ENCODE results near the gene PEAR1.

The PEAR1 gene

DNA sequence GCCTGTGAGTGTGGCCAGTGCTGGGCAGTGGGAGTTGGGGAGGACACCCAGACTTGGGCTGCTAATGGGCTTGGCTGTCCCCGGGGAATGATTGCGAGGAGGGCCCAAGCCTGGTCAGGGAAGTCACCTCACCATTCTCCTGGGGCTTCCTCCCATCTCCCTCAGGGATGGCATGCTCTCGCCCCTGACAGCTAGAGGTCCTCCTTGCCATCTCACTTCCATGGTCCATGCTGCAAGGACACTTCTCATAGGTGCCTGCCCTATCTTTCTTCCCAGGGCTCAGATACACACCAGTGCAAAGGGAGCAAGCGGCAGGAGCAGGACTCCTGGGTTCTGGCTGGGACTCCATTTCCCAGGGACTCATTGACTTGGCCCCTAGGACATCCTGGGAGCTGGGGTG, 28.7 kb upstream of the PEAR1 start:
- Histone ChIP-seq H3K4me3 (ENCODE audit: low read length) (no peak overlapping the region), H3K27ac (ENCODE audit: low read depth, low read length) (no peak overlapping the region), H3K9ac (ENCODE audit: low read length) (no peak overlapping the region), H3K36me3 (ENCODE audit: control insufficient read depth, insufficient read depth, low read length) (no peaks in the 10 kb centered on the region), H3K27me3 (ENCODE audit: control insufficient read depth, insufficient read depth, low read length) (peaks cover 27% of the 10 kb centered on the region), H3K4me1 (ENCODE audit: control insufficient read depth, insufficient read depth, low read length) (peaks cover 3% of the 10 kb centered on the region)

DNA sequence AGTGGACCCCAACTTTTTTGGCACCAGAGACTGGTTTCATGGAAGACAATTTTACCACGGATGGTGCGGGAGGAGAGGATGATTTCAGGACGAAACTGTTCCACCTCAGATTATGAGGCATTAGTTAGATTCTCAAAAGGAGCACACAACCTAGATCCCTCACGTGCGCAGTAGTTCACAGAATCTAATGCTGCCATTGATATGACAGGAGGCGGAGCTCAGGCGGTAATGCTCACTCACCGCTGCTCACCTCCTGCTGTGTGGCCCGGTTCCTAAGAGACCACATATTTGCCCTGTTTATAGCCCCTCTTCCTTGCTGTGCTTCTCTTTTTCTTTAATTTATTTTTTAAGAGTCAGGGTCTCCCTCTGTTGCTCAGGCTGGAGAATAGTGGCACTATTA, 28.3 kb upstream of the PEAR1 start:
- H3K9ac ChIP-seq (ENCODE audit: low read length), result no peak overlapping the region
- H3K27me3 ChIP-seq (ENCODE audit: control insufficient read depth, insufficient read depth, low read length), result peaks cover 24% of the 10 kb centered on the region

DNA sequence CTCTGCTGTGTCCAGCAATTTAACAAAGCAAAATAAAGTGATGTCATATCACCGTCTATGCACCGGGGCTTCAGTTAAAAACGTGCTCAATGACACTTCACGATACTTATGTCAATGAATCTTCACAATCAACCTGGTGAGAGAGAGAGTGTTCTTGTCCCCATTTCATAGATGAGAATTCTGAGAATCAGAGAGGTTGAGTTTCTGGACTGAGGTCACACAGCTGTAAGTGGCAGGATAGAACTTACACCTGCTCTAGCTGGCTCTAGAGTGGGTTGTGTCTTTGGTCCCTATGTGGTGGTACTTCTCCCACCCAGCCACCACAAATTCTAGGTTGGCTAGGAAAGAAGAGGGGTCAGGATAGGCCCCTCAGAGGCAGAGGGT, 27.7 kb upstream of the PEAR1 start:
- H3K36me3 ChIP-seq (ENCODE audit: control insufficient read depth, insufficient read depth, low read length), result no peaks in the 10 kb centered on the region
- no peaks in the 10 kb centered on the region for H3K4me1 ChIP-seq (ENCODE audit: control insufficient read depth, insufficient read depth, low read length)
- no peak overlapping the region for H3K4me3 ChIP-seq (ENCODE audit: low read length)
- no peak overlapping the region for H3K27ac ChIP-seq (ENCODE audit: low read depth, low read length)
- H3K27me3 ChIP-seq (ENCODE audit: control insufficient read depth, insufficient read depth, low read length), result peaks cover 20% of the 10 kb centered on the region
- no peak overlapping the region for H3K9ac ChIP-seq (ENCODE audit: low read length)

More for the DNA sequence above, 28.3 kb upstream of the PEAR1 start:
- Histone ChIP-seq H3K4me1 (ENCODE audit: control insufficient read depth, insufficient read depth, low read length) (peaks cover 3% of the 10 kb centered on the region), H3K27ac (ENCODE audit: low read depth, low read length) (no peak overlapping the region), H3K4me3 (ENCODE audit: low read length) (no peak overlapping the region), H3K36me3 (ENCODE audit: control insufficient read depth, insufficient read depth, low read length) (no peaks in the 10 kb centered on the region)

DNA sequence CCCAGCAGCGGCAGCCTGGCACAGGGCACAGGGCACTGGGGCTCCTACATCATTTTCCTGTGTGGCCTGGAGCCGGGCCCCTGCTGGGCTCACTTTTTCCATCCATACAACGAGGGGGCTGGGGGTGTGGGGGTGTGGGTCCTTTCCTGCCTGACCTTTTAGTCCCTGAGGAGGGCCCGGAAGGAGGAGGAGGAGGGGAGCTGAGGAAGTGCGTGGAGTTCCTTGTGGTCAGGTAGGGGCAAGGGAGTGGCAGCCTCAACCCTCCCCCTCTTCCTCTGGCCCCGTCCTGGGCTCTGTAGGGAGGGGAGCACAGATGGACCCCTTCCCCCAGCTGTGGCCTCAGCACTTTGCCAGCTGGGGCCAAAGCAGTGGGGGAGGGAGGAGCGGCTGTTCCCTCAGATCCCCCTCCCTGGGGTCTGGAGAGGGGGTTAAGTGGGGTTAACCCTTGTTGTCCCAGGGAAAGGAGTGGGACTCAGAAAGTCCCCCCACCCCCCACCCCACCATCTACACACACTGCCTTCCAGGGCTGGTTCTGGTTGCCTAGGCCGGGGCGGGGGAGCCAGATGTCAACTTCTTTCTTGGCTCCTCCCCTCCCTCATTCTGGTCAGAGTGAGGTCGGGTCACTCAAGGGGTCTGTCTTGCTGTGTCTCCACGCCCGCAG, 27.1 kb upstream of the PEAR1 start:
- Histone ChIP-seq H3K36me3 (ENCODE audit: control insufficient read depth, insufficient read depth, low read length) (no peaks in the 10 kb centered on the region), H3K27me3 (ENCODE audit: control insufficient read depth, insufficient read depth, low read length) (peaks cover 14% of the 10 kb centered on the region), H3K4me1 (ENCODE audit: control insufficient read depth, insufficient read depth, low read length) (no peaks in the 10 kb centered on the region), H3K9ac (ENCODE audit: low read length) (no peak overlapping the region), H3K4me3 (ENCODE audit: low read length) (no peak overlapping the region), H3K27ac (ENCODE audit: low read depth, low read length) (no peak overlapping the region)

DNA sequence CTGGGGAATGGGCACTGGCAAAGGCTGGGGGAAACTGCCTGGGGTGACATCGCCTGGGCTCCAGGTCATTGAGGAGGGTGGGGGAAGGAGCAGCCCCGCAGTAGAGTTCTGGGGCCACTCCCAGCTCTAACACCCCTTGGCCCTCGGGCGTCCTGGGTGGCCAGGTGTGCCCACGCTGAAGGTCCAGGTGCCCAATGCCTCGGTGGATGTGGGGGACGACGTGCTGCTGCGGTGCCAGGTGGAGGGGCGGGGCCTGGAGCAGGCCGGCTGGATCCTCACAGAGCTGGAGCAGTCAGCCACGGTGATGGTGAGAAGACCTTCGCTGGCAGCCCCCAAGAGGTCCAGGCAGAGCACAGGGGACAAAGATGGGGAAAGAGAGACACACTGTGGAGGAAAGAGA, 25.2 kb upstream of the PEAR1 start:
- Histone ChIP-seq H3K36me3 (ENCODE audit: control insufficient read depth, insufficient read depth, low read length) (no peaks in the 10 kb centered on the region), H3K4me3 (ENCODE audit: low read length) (no peak overlapping the region), H3K27me3 (ENCODE audit: control insufficient read depth, insufficient read depth, low read length) (peaks cover 5% of the 10 kb centered on the region), H3K27ac (ENCODE audit: low read depth, low read length) (no peak overlapping the region), H3K4me1 (ENCODE audit: control insufficient read depth, insufficient read depth, low read length) (no peaks in the 10 kb centered on the region), H3K9ac (ENCODE audit: low read length) (no peak overlapping the region)

DNA sequence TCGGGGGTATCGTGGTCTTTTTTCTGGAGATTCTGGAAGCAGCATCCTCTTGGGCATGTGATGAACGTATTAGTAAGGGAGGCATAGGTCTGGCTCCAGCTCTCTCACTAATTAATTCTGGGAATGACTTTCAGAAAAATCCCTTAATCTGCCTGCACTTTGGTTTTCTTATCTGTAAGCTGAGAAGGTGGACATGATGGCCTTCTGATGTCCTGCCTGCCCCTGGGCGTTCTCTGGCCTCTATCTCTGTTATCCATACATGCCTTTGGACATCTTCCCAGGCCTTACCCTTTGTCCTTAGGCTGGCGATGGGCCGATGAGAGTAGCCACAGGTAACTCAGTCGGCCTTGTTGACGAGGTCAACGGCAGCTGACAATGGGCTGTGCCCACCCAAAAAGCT, 24.1 kb upstream of the PEAR1 start:
- Histone ChIP-seq H3K27me3 (ENCODE audit: control insufficient read depth, insufficient read depth, low read length) (no peaks in the 10 kb centered on the region), H3K36me3 (ENCODE audit: control insufficient read depth, insufficient read depth, low read length) (no peaks in the 10 kb centered on the region), H3K4me3 (ENCODE audit: low read length) (no peak overlapping the region), H3K27ac (ENCODE audit: low read depth, low read length) (no peak overlapping the region), H3K4me1 (ENCODE audit: control insufficient read depth, insufficient read depth, low read length) (no peaks in the 10 kb centered on the region), H3K9ac (ENCODE audit: low read length) (no peak overlapping the region)

GRCh38 chr1:156873659-156874058, 19.9 kb upstream of the PEAR1 start:
- Histone ChIP-seq H3K27ac (ENCODE audit: low read depth, low read length) (no peak overlapping the region), H3K9ac (ENCODE audit: low read length) (no peak overlapping the region), H3K27me3 (ENCODE audit: control insufficient read depth, insufficient read depth, low read length) (no peaks in the 10 kb centered on the region), H3K4me1 (ENCODE audit: control insufficient read depth, insufficient read depth, low read length) (no peaks in the 10 kb centered on the region), H3K4me3 (ENCODE audit: low read length) (no peak overlapping the region), H3K36me3 (ENCODE audit: control insufficient read depth, insufficient read depth, low read length) (no peaks in the 10 kb centered on the region)

DNA sequence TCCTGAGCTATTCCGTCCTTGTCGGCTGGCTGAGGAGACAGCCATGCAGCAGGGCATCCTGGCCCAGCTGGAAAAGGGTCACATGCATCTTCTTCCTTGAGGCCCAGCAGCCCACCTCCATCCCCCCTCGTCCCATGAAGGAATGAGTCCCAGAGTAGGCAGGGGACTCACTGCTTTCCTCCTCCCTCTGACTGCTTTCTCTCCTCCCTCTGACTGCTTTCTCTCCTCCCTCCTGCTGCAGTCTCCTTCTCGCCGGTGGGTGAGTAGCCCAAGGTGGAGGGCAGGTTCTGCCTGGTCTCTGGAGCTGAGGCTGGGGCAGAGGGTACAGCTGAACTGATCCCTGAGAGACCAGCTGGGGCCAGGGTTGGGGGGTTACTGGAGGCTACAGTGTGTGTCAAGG, 19.4 kb upstream of the PEAR1 start:
- Histone ChIP-seq H3K9ac (ENCODE audit: low read length) (no peak overlapping the region), H3K27ac (ENCODE audit: low read depth, low read length) (no peak overlapping the region), H3K36me3 (ENCODE audit: control insufficient read depth, insufficient read depth, low read length) (no peaks in the 10 kb centered on the region), H3K4me1 (ENCODE audit: control insufficient read depth, insufficient read depth, low read length) (no peaks in the 10 kb centered on the region), H3K27me3 (ENCODE audit: control insufficient read depth, insufficient read depth, low read length) (peaks cover 2% of the 10 kb centered on the region), H3K4me3 (ENCODE audit: low read length) (no peak overlapping the region)

- Histone ChIP-seq H3K9ac (ENCODE audit: low read length) (no peak overlapping the region), H3K4me1 (ENCODE audit: control insufficient read depth, insufficient read depth, low read length) (no peaks in the 10 kb centered on the region), H3K36me3 (ENCODE audit: control insufficient read depth, insufficient read depth, low read length) (no peaks in the 10 kb centered on the region), H3K4me3 (ENCODE audit: low read length) (no peak overlapping the region), H3K27me3 (ENCODE audit: control insufficient read depth, insufficient read depth, low read length) (peaks cover 2% of the 10 kb centered on the region), H3K27ac (ENCODE audit: low read depth, low read length) (no peak overlapping the region)
Measured at GRCh38 chr1:156874572-156875340, 18.8 kb upstream of the PEAR1 start.

DNA sequence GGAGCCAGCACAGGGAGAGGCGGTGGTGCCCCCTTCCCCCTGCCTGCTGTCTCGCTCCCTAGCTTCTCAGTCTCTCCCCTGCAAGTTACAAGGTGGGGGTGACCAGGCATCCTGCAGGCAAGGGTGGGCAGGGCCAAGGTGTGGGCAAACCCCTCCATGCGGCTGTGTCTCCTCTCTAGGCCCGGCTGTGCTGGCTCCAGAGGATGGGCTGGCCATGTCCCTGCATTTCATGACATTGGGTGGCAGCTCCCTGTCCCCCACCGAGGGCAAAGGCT, 18.2 kb upstream of the PEAR1 start:
- H3K36me3 ChIP-seq (ENCODE audit: control insufficient read depth, insufficient read depth, low read length), result no peaks in the 10 kb centered on the region
- H3K4me1 ChIP-seq (ENCODE audit: control insufficient read depth, insufficient read depth, low read length), result no peaks in the 10 kb centered on the region
- no peak overlapping the region for H3K4me3 ChIP-seq (ENCODE audit: low read length)
- peaks cover 6% of the 10 kb centered on the region for H3K27me3 ChIP-seq (ENCODE audit: control insufficient read depth, insufficient read depth, low read length)
- H3K9ac ChIP-seq (ENCODE audit: low read length), result no peak overlapping the region
- H3K27ac ChIP-seq (ENCODE audit: low read depth, low read length), result no peak overlapping the region

DNA sequence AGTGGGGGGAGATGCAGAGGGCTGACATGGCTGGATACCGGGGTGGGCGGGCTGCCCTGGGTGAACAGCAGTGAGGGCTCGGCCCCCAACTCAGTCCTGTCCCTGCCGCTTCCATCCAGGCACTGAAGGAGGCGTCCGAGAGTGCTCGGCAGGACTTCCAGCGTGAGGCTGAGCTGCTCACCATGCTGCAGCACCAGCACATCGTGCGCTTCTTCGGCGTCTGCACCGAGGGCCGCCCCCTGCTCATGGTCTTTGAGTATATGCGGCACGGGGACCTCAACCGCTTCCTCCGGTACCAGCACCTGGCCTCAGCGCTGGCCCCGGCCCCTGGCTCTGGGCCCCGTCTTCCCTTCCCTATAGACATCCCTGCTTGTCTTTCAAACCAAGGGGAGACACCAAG, 17.2 kb upstream of the PEAR1 start:
- no peak overlapping the region for H3K9ac ChIP-seq (ENCODE audit: low read length)
- H3K27me3 ChIP-seq (ENCODE audit: control insufficient read depth, insufficient read depth, low read length), result peaks cover 6% of the 10 kb centered on the region

DNA sequence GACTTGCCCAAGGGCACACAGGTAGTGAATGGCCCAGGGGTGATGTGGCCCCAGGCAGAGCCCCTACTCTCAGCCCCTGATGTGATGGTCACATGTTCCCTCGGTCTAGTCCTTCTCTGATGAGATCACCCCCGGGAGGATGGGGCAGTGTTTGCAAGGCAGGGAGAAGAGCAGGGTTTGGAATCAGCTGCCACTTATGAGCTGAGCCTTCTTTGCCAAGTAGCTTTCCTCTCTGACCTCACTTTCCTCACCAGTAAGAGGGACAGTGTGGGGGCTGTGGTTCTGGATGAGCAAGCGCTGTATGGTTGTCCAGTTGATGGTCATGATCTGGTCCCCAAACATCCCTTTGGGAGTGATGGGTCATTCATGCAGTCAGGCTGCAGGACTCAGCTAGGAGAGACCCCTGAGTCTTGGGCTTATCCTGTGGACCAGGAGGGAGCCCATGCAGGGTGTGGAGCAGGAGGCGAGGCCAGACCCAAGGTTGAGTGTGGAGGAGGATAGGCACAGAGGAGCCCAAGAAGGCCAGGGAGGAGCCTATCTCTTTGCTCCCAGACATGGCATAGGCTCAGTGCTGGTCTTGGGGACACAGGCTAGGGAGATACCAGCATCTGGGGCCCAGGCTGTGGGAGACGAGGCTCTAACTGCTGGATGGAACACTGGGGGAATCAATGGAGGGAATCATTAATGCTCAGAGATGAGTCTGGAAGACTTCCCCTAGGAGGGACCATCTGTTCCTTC, 15.9 kb upstream of the PEAR1 start:
- Histone ChIP-seq H3K9ac (ENCODE audit: low read length) (no peak overlapping the region), H3K4me1 (ENCODE audit: control insufficient read depth, insufficient read depth, low read length) (no peaks in the 10 kb centered on the region), H3K4me3 (ENCODE audit: low read length) (no peak overlapping the region), H3K27ac (ENCODE audit: low read depth, low read length) (no peak overlapping the region), H3K27me3 (ENCODE audit: control insufficient read depth, insufficient read depth, low read length) (peaks cover 8% of the 10 kb centered on the region), H3K36me3 (ENCODE audit: control insufficient read depth, insufficient read depth, low read length) (no peaks in the 10 kb centered on the region)

More for the DNA sequence above, 17.2 kb upstream of the PEAR1 start:
- H3K27ac ChIP-seq (ENCODE audit: low read depth, low read length), result no peak overlapping the region
- no peaks in the 10 kb centered on the region for H3K36me3 ChIP-seq (ENCODE audit: control insufficient read depth, insufficient read depth, low read length)
- H3K4me1 ChIP-seq (ENCODE audit: control insufficient read depth, insufficient read depth, low read length), result no peaks in the 10 kb centered on the region
- no peak overlapping the region for H3K4me3 ChIP-seq (ENCODE audit: low read length)

Measured in rectal smooth muscle tissue (tissue), 1 donor.